ENCODE data around the gene TTYH3.
"Not testable (repeated sequence)": the region's sequence is repeated elsewhere in the genome, so short reads cannot be mapped to it uniquely, and the experiment has no call there.

The TTYH3 gene

GRCh38 chr7:2631946-2632732 is at the start of gene TTYH3:
TTYH3 (plus strand) TSS chr7:2631986; CDS start chr7:2632156, 170 bp downstream.
- no peak for DNase-seq

GRCh38 chr7:2582006-2582735 is 49.6 kb upstream of the TTYH3 start:
- DNase-seq = no peak

GRCh38 chr7:2583798-2584580 is 47.8 kb upstream of the TTYH3 start:
- no peak for DNase-seq

- no peak for DNase-seq
These were observed 46.3 kb upstream of the TTYH3 start for GRCh38 chr7:2585446-2585845.

GRCh38 chr7:2586326-2587020 is 45.3 kb upstream of the TTYH3 start:
- DNase-seq = no peak

GRCh38 chr7:2587134-2587533 is 44.7 kb upstream of the TTYH3 start:
- no peak for DNase-seq

- no peak for DNase-seq
These were observed 44.0 kb upstream of the TTYH3 start for GRCh38 chr7:2587778-2588177.

GRCh38 chr7:2589341-2589740 is 42.4 kb upstream of the TTYH3 start:
- DNase-seq = no peak

GRCh38 chr7:2589941-2590340 is 41.8 kb upstream of the TTYH3 start:
- not testable (repeated sequence) for DNase-seq

- no peak for DNase-seq
These were observed 39.4 kb upstream of the TTYH3 start for GRCh38 chr7:2592375-2592865.

- DNase-seq = no peak
These were observed 38.6 kb upstream of the TTYH3 start for GRCh38 chr7:2593036-2593727.

- DNase-seq = no peak
These were observed 37.2 kb upstream of the TTYH3 start for GRCh38 chr7:2594599-2594998.

- no peak for DNase-seq
These were observed 36.4 kb upstream of the TTYH3 start for GRCh38 chr7:2595258-2595860.

- no peak for DNase-seq
These were observed 35.1 kb upstream of the TTYH3 start for GRCh38 chr7:2596464-2597272.

GRCh38 chr7:2597273-2597640 is 34.5 kb upstream of the TTYH3 start:
- no peak for DNase-seq

GRCh38 chr7:2598154-2598823 is 33.5 kb upstream of the TTYH3 start:
- DNase-seq = no peak

GRCh38 chr7:2601065-2601464 is 30.7 kb upstream of the TTYH3 start:
- no peak for DNase-seq

- no peak for DNase-seq
These were observed 29.9 kb upstream of the TTYH3 start for GRCh38 chr7:2601907-2602306.

- DNase-seq = no peak
These were observed 29.3 kb upstream of the TTYH3 start for GRCh38 chr7:2602406-2603043.

Data from activated T-cell treated with anti-CD3 and anti-CD28 coated beads for 4 hours (primary cell).